ENCODE data around the gene FBXL15. TPM values are rescaled to one million over a fixed set of nuclear protein-coding genes. Genes with fewer than 3 reads are reported as not detected.

The FBXL15 gene, protein sequence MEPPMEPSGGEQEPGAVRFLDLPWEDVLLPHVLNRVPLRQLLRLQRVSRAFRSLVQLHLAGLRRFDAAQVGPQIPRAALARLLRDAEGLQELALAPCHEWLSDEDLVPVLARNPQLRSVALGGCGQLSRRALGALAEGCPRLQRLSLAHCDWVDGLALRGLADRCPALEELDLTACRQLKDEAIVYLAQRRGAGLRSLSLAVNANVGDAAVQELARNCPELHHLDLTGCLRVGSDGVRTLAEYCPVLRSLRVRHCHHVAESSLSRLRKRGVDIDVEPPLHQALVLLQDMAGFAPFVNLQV
- total RNA-seq (ENCODE audit: low replicate concordance): 4.1 and 9.0 TPM in 2 replicates

DNA sequence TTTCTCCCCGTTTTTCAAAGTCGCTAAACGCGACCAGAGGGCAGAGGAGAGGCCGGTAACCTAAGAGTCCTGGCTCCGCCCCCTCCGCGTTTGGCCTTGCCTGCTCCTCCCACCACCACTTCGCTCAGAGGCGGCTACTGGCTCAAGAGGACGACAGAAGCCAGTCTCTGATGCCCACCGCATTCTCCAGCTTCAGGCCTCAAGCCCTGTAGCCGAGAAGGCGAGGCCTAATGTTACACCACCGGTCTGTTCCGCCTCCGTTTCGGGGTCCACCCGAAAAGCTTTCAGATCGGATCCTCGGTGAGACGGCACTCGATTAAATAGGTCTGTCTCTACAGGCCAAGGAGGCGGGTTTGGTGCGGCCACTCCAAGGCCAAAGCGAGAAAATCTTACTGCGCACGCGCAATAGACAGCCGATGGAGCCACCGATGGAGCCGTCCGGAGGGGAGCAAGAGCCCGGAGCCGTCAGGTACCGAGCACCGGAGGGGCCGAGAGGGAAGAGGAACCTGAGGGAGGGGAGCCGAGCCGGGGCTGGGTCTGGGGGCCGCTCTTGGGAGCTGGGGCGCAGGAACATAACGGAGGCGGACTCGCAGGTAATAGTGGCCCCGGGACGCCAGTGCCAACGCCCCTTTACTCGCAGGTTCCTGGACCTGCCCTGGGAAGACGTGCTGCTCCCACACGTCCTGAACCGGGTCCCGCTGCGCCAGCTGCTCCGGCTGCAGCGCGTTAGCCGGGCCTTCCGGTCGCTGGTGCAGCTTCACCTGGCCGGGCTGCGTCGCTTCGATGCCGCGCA is at the start of gene FBXL15:
FBXL15 (plus strand) TSS at position 123 of the 793 bp plus-strand sequence; CDS start at position 417, 294 bp downstream.

DNA sequence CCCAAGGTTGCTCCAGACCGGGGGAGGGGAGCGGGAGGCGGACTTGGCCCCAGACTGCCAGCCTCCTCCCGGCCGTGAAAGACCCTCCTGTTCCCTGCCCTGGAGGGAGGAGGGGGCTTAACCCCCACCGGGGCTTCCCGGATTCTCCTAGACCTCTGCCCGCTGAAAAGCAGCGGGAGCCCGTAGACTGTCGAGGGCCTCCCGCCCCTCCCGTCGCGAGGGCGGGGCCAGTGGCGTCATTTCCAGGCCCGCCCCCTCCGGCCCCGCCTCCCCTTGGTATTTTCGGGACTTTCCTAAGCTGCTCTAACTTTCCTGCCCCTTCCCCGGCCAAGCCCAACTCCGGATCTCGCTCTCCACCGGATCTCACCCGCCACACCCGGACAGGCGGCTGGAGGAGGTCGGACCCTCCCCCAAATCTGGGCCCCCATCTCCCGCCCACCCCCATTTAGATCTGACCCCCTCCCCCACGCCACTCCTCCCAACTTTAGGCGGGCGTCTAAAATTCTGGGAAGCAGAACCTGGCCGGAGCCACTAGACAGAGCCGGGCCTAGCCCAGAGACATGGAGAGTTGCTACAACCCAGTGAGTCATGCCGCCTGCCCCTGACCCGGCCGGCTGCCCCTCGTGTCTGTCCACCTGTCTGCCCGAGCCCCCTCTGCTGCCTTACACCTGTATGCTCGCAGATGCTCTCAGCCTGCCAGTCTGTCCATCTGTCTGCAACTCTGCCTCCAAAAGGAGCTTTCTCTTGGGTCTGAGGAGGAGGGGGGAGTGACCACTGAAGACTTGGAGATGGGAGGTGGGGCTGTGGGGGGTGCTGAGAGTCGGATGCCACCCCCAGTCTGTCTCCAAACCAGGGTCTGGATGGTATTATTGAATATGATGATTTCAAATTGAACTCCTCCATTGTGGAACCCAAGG is 25.0 kb upstream of the FBXL15 start, which contains the start of gene NFKB2:
NFKB2 (plus strand) TSS at position 306 of the 917 bp plus-strand sequence; CDS start at position 561, 255 bp downstream.

DNA sequence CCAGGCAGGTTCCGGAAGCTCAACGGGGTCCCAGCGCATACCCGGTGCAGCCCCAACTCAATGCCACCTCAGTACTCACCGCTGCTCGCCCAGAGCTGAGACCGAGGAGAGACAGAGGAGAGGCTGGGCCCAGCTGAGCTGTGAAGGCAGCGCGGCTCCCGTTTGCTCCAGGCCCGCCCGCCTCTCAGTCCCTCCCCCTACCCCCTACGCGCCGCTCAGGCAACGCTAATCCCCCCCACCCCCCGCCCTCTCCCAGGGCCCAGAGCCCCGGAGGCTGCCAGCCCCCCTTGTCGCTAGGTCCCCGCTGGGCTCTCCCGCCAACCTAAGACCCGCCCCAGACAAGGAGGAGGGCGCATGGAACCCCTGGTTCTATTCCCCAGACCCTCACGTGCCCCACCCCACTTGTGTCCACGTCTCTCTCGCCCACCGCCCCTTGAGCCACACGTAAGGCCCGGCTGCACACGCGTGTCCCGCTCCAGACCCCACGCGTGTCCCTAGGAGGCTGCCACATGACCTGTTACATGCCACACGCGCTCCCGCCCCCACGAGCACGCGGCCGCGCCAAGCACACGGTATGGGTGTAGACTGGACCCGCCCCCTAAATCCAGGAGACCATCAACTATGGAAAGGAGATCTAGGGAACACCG is 1.9 kb upstream of the FBXL15 start, which contains the start of gene PSD:
PSD (minus strand) TSS at position 164 of the 647 bp plus-strand sequence. CDS start 1,747 bp downstream, outside the sequence.

DNA sequence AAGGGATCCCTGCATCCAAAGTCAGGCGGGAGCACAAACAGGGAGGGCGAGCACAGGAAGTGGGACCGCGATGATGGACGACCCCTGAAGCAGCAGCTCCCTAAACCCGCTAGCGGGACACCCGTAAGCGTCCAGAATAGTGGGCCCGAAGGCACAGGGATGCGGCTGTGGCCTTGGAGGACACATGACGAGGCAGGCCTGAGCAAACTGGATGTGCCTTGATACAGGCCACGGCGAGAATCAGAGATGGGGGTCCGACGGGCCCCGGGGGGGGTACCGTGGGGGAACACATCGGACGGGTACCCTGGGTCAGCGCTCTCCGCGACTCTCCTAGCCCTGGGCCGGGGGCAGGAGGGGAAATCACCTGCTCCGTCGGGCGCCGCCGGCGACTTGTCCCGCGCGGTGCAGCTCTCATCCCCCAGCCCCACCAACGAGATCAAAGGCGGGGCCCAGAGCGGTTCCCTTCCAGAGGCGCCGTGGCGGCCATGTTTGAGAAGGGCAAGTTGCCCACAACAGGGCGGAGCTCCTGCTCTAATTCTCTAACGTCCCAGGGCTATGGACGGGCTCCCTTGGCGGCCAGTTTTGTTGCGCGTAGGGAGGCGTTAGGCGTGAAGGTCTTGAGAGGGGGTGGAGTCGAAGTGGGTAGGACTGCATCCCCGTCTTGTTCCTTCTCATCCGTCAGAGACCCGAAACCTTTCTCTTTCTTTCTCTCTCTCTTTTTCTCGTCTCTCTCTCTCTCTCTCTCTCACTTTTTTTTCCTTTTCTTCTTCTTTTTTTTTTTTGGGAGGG is 11.7 kb downstream of the FBXL15 start, which contains the start of gene CUEDC2:
CUEDC2 (minus strand) TSS at position 413 of the 789 bp plus-strand sequence. CDS start 7,386 bp downstream, outside the sequence.

DNA sequence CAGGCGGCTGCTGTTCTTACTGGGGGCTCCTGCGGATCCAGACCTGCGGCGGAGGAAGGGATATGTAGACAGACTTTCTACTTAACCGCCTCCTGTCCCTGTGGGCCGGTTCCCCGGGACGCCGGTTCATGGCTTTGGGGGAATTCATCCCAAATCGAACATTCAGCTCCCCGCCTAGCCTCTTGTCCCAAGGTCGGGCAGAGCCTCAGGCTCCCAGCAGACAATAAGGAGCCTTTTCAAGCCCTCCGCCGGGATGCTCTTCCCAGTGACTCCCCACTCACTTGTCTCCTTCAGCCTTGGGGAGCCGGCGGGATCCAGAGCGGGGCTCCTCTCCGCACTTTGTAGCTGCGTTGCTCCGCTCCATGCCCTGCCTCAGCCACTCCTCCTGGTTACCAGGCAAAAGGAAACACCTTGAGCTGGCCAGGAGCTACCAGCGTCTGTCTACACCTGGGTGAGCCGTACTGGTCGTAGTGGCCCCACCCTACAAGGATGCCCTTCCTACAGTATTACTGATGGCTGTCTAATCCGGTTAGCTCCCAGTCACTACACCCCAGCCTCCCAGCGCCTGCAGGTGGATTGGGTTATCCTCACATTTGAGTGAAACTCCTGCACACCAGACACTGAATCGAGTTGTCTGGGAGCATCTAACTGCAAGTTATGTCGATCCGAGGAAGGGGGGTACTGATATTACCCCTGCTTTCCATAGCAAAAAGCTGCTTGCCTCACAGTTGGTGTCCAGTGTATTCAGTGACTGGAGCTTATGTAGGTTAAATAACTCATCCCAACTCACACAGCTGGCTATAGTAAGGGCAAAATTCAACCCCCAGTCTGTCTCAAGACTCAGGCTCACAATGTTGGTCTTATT is 30.7 kb downstream of the FBXL15 start, which contains the start of gene C10orf95:
C10orf95 (minus strand) TSS at position 439 of the 865 bp plus-strand sequence. CDS start 450 bp downstream, outside the sequence.

Other genes with a start within 250 kb of the FBXL15 start
- gene ELOVL3, start 194.5 kb upstream of the FBXL15 start, total RNA-seq (ENCODE audit: low replicate concordance): 0.15 and 1.5 TPM in 2 replicates
- 0.38 TPM in 1 of 2 replicates, not detected in the other for gene PITX3, start 179.3 kb upstream of the FBXL15 start, total RNA-seq (ENCODE audit: low replicate concordance)
- 14.7 and 24.4 TPM in 2 replicates for gene GBF1, start 175.3 kb upstream of the FBXL15 start, total RNA-seq (ENCODE audit: low replicate concordance)
- gene NFKB2, start 25.1 kb upstream of the FBXL15 start, total RNA-seq (ENCODE audit: low replicate concordance): 11.8 and 17.1 TPM in 2 replicates
- gene PSD, start 2.1 kb upstream of the FBXL15 start, total RNA-seq (ENCODE audit: low replicate concordance): 0.45 and 4.8 TPM in 2 replicates
- gene CUEDC2, start 11.7 kb downstream of the FBXL15 start, total RNA-seq (ENCODE audit: low replicate concordance): 24.8 and 50.2 TPM in 2 replicates
- gene C10orf95, start 30.7 kb downstream of the FBXL15 start, total RNA-seq (ENCODE audit: low replicate concordance): not detected in 2 replicates
- 73.4 and 142 TPM in 2 replicates for gene ACTR1A, start 81.9 kb downstream of the FBXL15 start, total RNA-seq (ENCODE audit: low replicate concordance)
- 1.3 and 3.0 TPM in 2 replicates for gene SUFU, start 83.1 kb downstream of the FBXL15 start, total RNA-seq (ENCODE audit: low replicate concordance)
- 38.3 and 93.6 TPM in 2 replicates for gene TRIM8, start 223.6 kb downstream of the FBXL15 start, total RNA-seq (ENCODE audit: low replicate concordance)

Measured in smooth muscle cell of the coronary artery (primary cell).